ENCODE results near the gene CD101. TPM values are rescaled to one million over a fixed set of nuclear protein-coding genes. Genes with fewer than 3 reads are reported as not detected.

The CD101 gene
- total and polyA plus RNA-seq, 2 experiments from 2014 or later: 1.2 to 1.3 TPM

- ATAC-seq: no peak
- TF ChIP-seq EZH2phosphoT487 (IDR thresholded peaks at IDR 0.05; ENCODE audit: unreplicated experiment) (no peak), CTCF (conservative IDR thresholded peaks at IDR 0.05; ENCODE audit: low read depth in 2 of 2) (no peak), JUNB (IDR thresholded peaks at IDR 0.05; ENCODE audit: unreplicated experiment) (no peak), ZNF462 (CRISPR knock-in tag; IDR thresholded peaks at IDR 0.05) (no peak), POLR2AphosphoS5 (IDR thresholded peaks at IDR 0.05; ENCODE audit: low read depth) (no peak), ZNF114 (CRISPR knock-in tag; IDR thresholded peaks at IDR 0.05) (no peak), ZNF331 (CRISPR knock-in tag; IDR thresholded peaks at IDR 0.05; ENCODE audit: low read depth) (no peak), CREB1 (CRISPR knock-in tag; IDR thresholded peaks at IDR 0.05; ENCODE audit: low read depth) (no peak), EZH2 (IDR thresholded peaks at IDR 0.05; ENCODE audit: low read depth, unreplicated experiment) (no peak), STAT1 (IDR thresholded peaks at IDR 0.05; ENCODE audit: unreplicated experiment) (no peak)
- TF ChIP-seq, protein P1, sequence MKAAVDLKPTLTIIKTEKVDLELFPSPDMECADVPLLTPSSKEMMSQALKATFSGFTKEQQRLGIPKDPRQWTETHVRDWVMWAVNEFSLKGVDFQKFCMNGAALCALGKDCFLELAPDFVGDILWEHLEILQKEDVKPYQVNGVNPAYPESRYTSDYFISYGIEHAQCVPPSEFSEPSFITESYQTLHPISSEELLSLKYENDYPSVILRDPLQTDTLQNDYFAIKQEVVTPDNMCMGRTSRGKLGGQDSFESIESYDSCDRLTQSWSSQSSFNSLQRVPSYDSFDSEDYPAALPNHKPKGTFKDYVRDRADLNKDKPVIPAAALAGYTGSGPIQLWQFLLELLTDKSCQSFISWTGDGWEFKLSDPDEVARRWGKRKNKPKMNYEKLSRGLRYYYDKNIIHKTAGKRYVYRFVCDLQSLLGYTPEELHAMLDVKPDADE (IDR thresholded peaks at IDR 0.05): no peak
- Histone ChIP-seq H3K79me2 (replicated peaks; ENCODE audit: insufficient read depth) (no peaks in the 10 kb centered on the region; the same call in 1 of the 2 replicates), H2AFZ (no peak overlapping the region), H3K4me2 (no peak overlapping the region), H3K4me3 (no peak overlapping the region), H3K9me2 (ENCODE audit: insufficient read depth) (no peaks in the 10 kb centered on the region), H3K36me3 (ENCODE audit: insufficient read depth) (no peaks in the 10 kb centered on the region), H3K27ac (ENCODE audit: low read depth) (no peak overlapping the region), H4K20me1 (replicated peaks; ENCODE audit: insufficient read depth) (no peaks in the 10 kb centered on the region), H3K4me1 (ENCODE audit: insufficient read depth) (peaks cover 8% of the 10 kb centered on the region; the same call in 1 of the 2 replicates), H3K27me3 (ENCODE audit: insufficient read depth) (no peaks in the 10 kb centered on the region), H3F3A (replicated peaks; ENCODE audit: low read depth) (0 out of 2 replicates have a peak, but pooled peaks cover 3% of the 10 kb centered on the region)
- H3K9me3 Mint-ChIP-seq: no peaks in the 10 kb centered on the region
- no peak overlapping the region for H3K4me3 Mint-ChIP-seq
- H3K4me1 Mint-ChIP-seq: peaks cover 6% of the 10 kb centered on the region; the same call in 2 of the 3 replicates
- H3K27me3 Mint-ChIP-seq (ENCODE audit: insufficient read depth, low read depth, poor library complexity): no peaks in the 10 kb centered on the region
- no peak overlapping the region for H3K27ac Mint-ChIP-seq
- DNase-seq (ENCODE audit: low spot score): no peak
- H3K36me3 Mint-ChIP-seq (ENCODE audit: low read depth): peaks cover 8% of the 10 kb centered on the region; the same call in 1 of the 3 replicates
Observed at GRCh38 chr1:117054068-117054467, 52.5 kb downstream of the CD101 start.

All from GM23338 (cell line).